ENCODE measurements around the gene SPESP1. TPM values are rescaled to one million over a fixed set of nuclear protein-coding genes. Genes with fewer than 3 reads are reported as not detected.

Gene SPESP1
- total and polyA plus RNA-seq, 2 of the 8 experiments (the other 6 are each of a cell fraction or from before 2014, with no cell fraction given), result not detected

- no peak for TF ChIP-seq PHF8 (conservative IDR thresholded peaks at IDR 0.05; ENCODE audit: low read depth, low read length)
- TF ChIP-seq GTF2F1 (IDR thresholded peaks at IDR 0.05; ENCODE audit: borderline replicate concordance, low read depth, low read length), result no peak
- TF ChIP-seq KDM5A (IDR thresholded peaks at IDR 0.05; ENCODE audit: low read length), result no peak
- TF ChIP-seq CBX5 (IDR thresholded peaks at IDR 0.05; ENCODE audit: low read depth, low read length), result no peak
- no peak for TF ChIP-seq BCL11A (IDR thresholded peaks at IDR 0.05; ENCODE audit: low read depth in 2 of 2, low read length in 2 of 2)
Measured at GRCh38 chr15:68981941-68982340, 51.6 kb downstream of the SPESP1 start (continued).
